H9 (cell line): ENCODE results near the gene NEDD4. TPM values are rescaled to one million over a fixed set of nuclear protein-coding genes. Genes with fewer than 3 reads are reported as not detected.

Source experiments
- DNase-seq: peaks from one replicate; pipeline ENCODE4 v3.0.0-alpha.2; 2017
- H2AFZ ChIP-seq: one replicate; pipeline ENCODE4 v1.6.1; 2013; ENCODE audit warnings: mild to moderate bottlenecking, low read length, control low read depth, moderate library complexity
- H2AK5ac ChIP-seq: 2 replicates; pipeline ENCODE4 v1.6.1; 2013; ENCODE audit warnings: low read length, control low read depth, mixed read lengths; ENCODE audit not compliant: insufficient read length
- H2BK120ac ChIP-seq: one replicate; pipeline ENCODE4 v1.6.1; 2013; ENCODE audit warnings: low read depth, mild to moderate bottlenecking, low read length, control low read depth, inconsistent platforms; ENCODE audit not compliant: poor library complexity, severe bottlenecking
- H2BK12ac ChIP-seq: 2 replicates; pipeline ENCODE4 v1.6.1; 2013; ENCODE audit warnings: low read length, control low read depth, mixed read lengths, low read depth; ENCODE audit not compliant: insufficient read length
- H2BK15ac ChIP-seq: 2 replicates; pipeline ENCODE4 v1.6.1; 2013; ENCODE audit warnings: low read depth, low read length, control low read depth
- H2BK20ac ChIP-seq: one replicate; pipeline ENCODE4 v1.6.1; 2013; ENCODE audit warnings: low read depth, mild to moderate bottlenecking, low read length, control low read depth, inconsistent platforms; ENCODE audit not compliant: poor library complexity, severe bottlenecking
- H2BK5ac ChIP-seq: 2 replicates; pipeline ENCODE4 v1.6.1; 2013; ENCODE audit warnings: low read length, control low read depth, mixed read lengths; ENCODE audit not compliant: insufficient read length
- H3K14ac ChIP-seq: 2 replicates; pipeline ENCODE4 v1.6.1; 2013; ENCODE audit warnings: low read length, control low read depth; ENCODE audit not compliant: insufficient read depth
- H3K18ac ChIP-seq: 2 replicates; pipeline ENCODE4 v1.6.1; 2013; ENCODE audit warnings: low read depth, mild to moderate bottlenecking, mixed read lengths, low read length, control low read depth; ENCODE audit not compliant: insufficient read length
- H3K23ac ChIP-seq: 2 replicates; pipeline ENCODE4 v1.6.1; 2013; ENCODE audit warnings: low read length, control low read depth, mixed read lengths, low read depth; ENCODE audit not compliant: insufficient read length
- H3K23me2 ChIP-seq: 2 replicates; pipeline ENCODE4 v1.6.1; 2013; ENCODE audit warnings: low read depth, mild to moderate bottlenecking, mixed read lengths, low read length, control low read depth; ENCODE audit not compliant: insufficient read length, poor library complexity, severe bottlenecking
- H3K27ac ChIP-seq: 2 replicates; pipeline ENCODE4 v1.5.1; 2013; ENCODE audit warnings: low read length, control low read depth, mixed read lengths, low read depth; ENCODE audit not compliant: insufficient read length
- H3K27me3 ChIP-seq: 2 replicates; pipeline ENCODE4 v1.6.1; 2013; ENCODE audit warnings: low read length, control low read depth, inconsistent platforms; ENCODE audit not compliant: insufficient read depth
- H3K4ac ChIP-seq: 2 replicates; pipeline ENCODE4 v1.6.1; 2013; ENCODE audit warnings: low read depth, mild to moderate bottlenecking, control low read depth, inconsistent platforms, low read length, moderate library complexity
- H3K4me1 ChIP-seq: 2 replicates; pipeline ENCODE4 v1.6.1; 2013; ENCODE audit warnings: low read length, control low read depth, inconsistent platforms; ENCODE audit not compliant: insufficient read depth
- H3K4me2 ChIP-seq: 2 replicates; pipeline ENCODE4 v1.6.1; 2013; ENCODE audit warnings: low read length, control low read depth, mixed read lengths; ENCODE audit not compliant: insufficient read length, insufficient read depth
- H3K56ac ChIP-seq: 2 replicates; pipeline ENCODE4 v1.6.1; 2013; ENCODE audit warnings: low read depth, mild to moderate bottlenecking, mixed read lengths, low read length, control low read depth; ENCODE audit not compliant: insufficient read length
- H3K79me1 ChIP-seq: 2 replicates; pipeline ENCODE4 v1.6.1; 2013; ENCODE audit warnings: low read depth, mild to moderate bottlenecking, moderate library complexity, low read length, control low read depth, inconsistent platforms; ENCODE audit not compliant: insufficient read depth, poor library complexity, severe bottlenecking
- H3K79me2 ChIP-seq: 2 replicates; pipeline ENCODE4 v1.6.1; 2013; ENCODE audit warnings: low read length, control low read depth, inconsistent platforms; ENCODE audit not compliant: insufficient read depth
- H3K9ac ChIP-seq: 2 replicates; pipeline ENCODE4 v1.6.1; 2013; ENCODE audit warnings: low read length, control low read depth, mixed read lengths; ENCODE audit not compliant: insufficient read length; ENCODE audit errors: extremely low read depth
- H3K9me3 ChIP-seq: one replicate; pipeline ENCODE4 v1.6.1; 2013; ENCODE audit warnings: low read depth, low read length, inconsistent platforms; ENCODE audit not compliant: control insufficient read depth
- H3T11ph ChIP-seq: one replicate; pipeline ENCODE4 v1.6.1; 2013; ENCODE audit warnings: mild to moderate bottlenecking, low read length, control low read depth, inconsistent platforms
- H4K20me1 ChIP-seq: one replicate; pipeline ENCODE4 v1.6.1; 2013; ENCODE audit not compliant: control insufficient read depth, insufficient read length, insufficient read depth
- H4K5ac ChIP-seq: 2 replicates; pipeline ENCODE4 v1.6.1; 2013; ENCODE audit warnings: low read depth, mild to moderate bottlenecking, mixed read lengths, low read length, control low read depth; ENCODE audit not compliant: insufficient read length
- H4K8ac ChIP-seq: replicated peaks from 2 replicates; pipeline ENCODE4 v1.6.1; 2013; ENCODE audit warnings: low read length, control low read depth, mixed read lengths, low read depth; ENCODE audit not compliant: insufficient read length
- H4K91ac ChIP-seq: 2 replicates; pipeline ENCODE4 v1.6.1; 2013; ENCODE audit warnings: low read depth, mild to moderate bottlenecking, moderate library complexity, mixed read lengths, low read length, control low read depth; ENCODE audit not compliant: insufficient read length
- H3K27ac Mint-ChIP-seq, 3 experiments: 2 replicates in 2 of 3; 3 replicates in 1 of 3; pipeline ENCODE4 v1.8.0; 2020 to 2021; ENCODE audit warnings: mixed read lengths in 3 of 3, mild to moderate bottlenecking in 1 of 3, moderate library complexity in 1 of 3
- H3K27me3 Mint-ChIP-seq: 2 replicates; pipeline ENCODE4 v1.8.0; 2021; ENCODE audit warnings: low read depth, mild to moderate bottlenecking, moderate library complexity, mixed read lengths
- H3K36me3 Mint-ChIP-seq, 3 experiments: 2 replicates in 2 of 3; 3 replicates in 1 of 3; pipeline ENCODE4 v1.8.0; 2020 to 2021; ENCODE audit warnings: low read depth in 3 of 3, mixed read lengths in 3 of 3; ENCODE audit not compliant: insufficient read depth in 1 of 3
- H3K4me1 Mint-ChIP-seq, 2 experiments: 2 replicates each; pipeline ENCODE4 v1.8.0; 2020; ENCODE audit warnings: mixed read lengths in 2 of 2
- H3K4me3 Mint-ChIP-seq, 2 experiments: 2 replicates in 1 of 2; 3 replicates in 1 of 2; pipeline ENCODE4 v1.8.0; 2020 to 2021; ENCODE audit warnings: mild to moderate bottlenecking in 2 of 2, mixed read lengths in 2 of 2, moderate library complexity in 1 of 2
- H3K9me3 Mint-ChIP-seq, 2 experiments: 2 replicates in 1 of 2; 3 replicates in 1 of 2; pipeline ENCODE4 v1.8.0; 2020; ENCODE audit warnings: mild to moderate bottlenecking in 2 of 2, mixed read lengths in 2 of 2, moderate library complexity in 1 of 2
- WGBS: extraction: QIAGEN DNeasy Blood & Tissue Kit; methylation state at CpG from one replicate; pipeline ENCODE4 v1.1.7; 2013; ENCODE audit warnings: missing lambda C conversion rate, low lambda C conversion rate, mixed read lengths; ENCODE audit not compliant: insufficient read length; ENCODE audit errors: extremely low coverage; 5-methylcytosine and 5-hydroxymethylcytosine counted together
- total RNA-seq: library from RNA; stranded (reverse); gene quantifications from 2 replicates; pipeline ENCODE4 v1.2.1, GENCODE V29; 2021
- TF ChIP-seq, protein P1 (sequence below): fragments of 200-600 bp; sonication (generic); conservative IDR thresholded peaks from 3 replicates; pipeline ENCODE4 v1.8.0; 2021; ENCODE audit warnings: antibody characterized with exemption, mild to moderate bottlenecking

The NEDD4 gene
- total RNA-seq, 1 experiment from 2014 or later = 9.6 TPM

- TF ChIP-seq, protein P1, sequence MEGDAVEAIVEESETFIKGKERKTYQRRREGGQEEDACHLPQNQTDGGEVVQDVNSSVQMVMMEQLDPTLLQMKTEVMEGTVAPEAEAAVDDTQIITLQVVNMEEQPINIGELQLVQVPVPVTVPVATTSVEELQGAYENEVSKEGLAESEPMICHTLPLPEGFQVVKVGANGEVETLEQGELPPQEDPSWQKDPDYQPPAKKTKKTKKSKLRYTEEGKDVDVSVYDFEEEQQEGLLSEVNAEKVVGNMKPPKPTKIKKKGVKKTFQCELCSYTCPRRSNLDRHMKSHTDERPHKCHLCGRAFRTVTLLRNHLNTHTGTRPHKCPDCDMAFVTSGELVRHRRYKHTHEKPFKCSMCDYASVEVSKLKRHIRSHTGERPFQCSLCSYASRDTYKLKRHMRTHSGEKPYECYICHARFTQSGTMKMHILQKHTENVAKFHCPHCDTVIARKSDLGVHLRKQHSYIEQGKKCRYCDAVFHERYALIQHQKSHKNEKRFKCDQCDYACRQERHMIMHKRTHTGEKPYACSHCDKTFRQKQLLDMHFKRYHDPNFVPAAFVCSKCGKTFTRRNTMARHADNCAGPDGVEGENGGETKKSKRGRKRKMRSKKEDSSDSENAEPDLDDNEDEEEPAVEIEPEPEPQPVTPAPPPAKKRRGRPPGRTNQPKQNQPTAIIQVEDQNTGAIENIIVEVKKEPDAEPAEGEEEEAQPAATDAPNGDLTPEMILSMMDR = no peak
- Histone ChIP-seq H3K9ac (no peak overlapping the region), H2AK5ac (no peak overlapping the region), H3K9me3 (no peaks in the 10 kb centered on the region), H2BK15ac (no peak overlapping the region), H4K91ac (no peak overlapping the region), H3K23ac (no peak overlapping the region), H3T11ph (no peak overlapping the region), H3K27ac (no peak overlapping the region), H4K8ac (no peak overlapping the region), H2AFZ (no peak overlapping the region), H3K4me1 (no peaks in the 10 kb centered on the region), H3K27me3 (no peaks in the 10 kb centered on the region), H2BK5ac (no peak overlapping the region), H3K23me2 (no peaks in the 10 kb centered on the region), H2BK120ac (no peak overlapping the region), H3K18ac (no peak overlapping the region), H3K79me2 (no peaks in the 10 kb centered on the region), H3K4ac (no peak overlapping the region), H3K14ac (no peak overlapping the region), H4K20me1 (no peaks in the 10 kb centered on the region), H3K4me2 (no peak overlapping the region), H3K56ac (no peak overlapping the region), H4K5ac (no peak overlapping the region), H2BK20ac (no peak overlapping the region), H3K79me1 (no peaks in the 10 kb centered on the region), H2BK12ac (no peak overlapping the region)
- H3K9me3 Mint-ChIP-seq = no peaks in the 10 kb centered on the region
- no peak for DNase-seq
- no peak overlapping the region for H3K4me3 Mint-ChIP-seq
- no peak overlapping the region; a peak in 1 of 7 replicates for H3K27ac Mint-ChIP-seq
- H3K4me1 Mint-ChIP-seq = 0 out of 4 replicates have a peak, but pooled peaks cover 0 to 3% of the 10 kb centered on the region in 2 experiments
- no CpG with 5 or more reads among the region's 9 CpGs for WGBS
- no peaks in the 10 kb centered on the region for H3K36me3 Mint-ChIP-seq
- no peaks in the 10 kb centered on the region for H3K27me3 Mint-ChIP-seq
Observed at GRCh38 chr15:55909036-55909811, 84.2 kb downstream of the NEDD4 start.
